Stimulated activated CD4-positive, alpha-beta T cell treated with anti-CD3 and anti-CD28 coated beads, TNF-alpha, amount 100 ng/mL, for 4 hours (primary cell): ENCODE measurements around the gene LTBP3.

Source experiments
- DNase-seq, 3 experiments: peaks; one replicate each; pipeline ENCODE4 v3.0.0-alpha.2; 2020; ENCODE audit warnings: low read depth in 3 of 3

LTBP3 gene

DNA sequence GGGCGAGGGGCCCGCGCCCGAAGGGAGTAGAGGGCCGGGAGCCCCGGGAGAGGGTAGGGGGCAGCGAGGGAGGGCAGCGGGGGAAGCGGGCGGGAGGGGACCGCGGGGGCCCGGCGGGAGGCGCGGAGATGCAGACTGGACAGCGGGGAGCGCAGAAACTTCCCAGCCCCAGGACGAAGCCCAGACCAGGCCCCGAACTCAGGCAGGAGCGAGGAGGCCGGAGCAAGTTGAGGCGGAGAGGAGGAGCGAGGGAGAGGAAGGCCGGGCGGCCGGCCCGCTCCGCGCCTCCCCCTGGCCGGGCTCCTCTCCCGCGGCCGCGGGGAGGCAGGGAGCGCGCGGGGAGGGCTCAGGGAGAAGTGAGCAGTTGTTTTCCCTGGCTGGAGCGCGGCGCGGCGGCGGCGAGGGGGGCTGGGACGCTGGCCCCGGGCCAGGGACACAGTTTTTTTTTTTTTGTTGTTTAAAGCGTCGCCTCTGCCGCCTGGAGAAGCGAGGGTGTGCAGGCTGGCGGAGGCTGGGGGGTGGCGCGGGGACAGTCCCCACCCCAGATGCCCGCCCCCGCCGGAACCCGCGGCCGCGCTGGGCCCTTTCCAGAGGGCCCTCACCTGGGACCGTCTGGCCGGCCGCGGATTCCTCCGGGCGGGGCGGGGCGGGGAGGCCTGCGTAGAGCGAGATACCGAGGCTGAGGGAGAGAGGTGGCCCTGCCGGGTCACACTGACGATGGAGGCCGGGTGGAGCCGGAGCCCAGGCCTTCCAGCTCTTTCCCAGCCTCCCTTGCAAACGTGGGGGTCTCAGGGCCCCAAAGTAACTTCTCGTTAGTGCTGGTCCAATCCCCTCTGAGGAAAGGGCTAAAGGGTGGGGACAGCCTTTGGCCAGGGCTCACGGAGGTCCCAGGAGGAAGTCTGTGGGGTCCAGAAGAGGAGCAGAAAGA, at the start of gene LTBP3:
Gene LTBP3, minus strand, starts transcription at position 358 of the 928 bp plus-strand sequence. CDS start 400 bp downstream, outside the sequence.
- no peak for DNase-seq

DNA sequence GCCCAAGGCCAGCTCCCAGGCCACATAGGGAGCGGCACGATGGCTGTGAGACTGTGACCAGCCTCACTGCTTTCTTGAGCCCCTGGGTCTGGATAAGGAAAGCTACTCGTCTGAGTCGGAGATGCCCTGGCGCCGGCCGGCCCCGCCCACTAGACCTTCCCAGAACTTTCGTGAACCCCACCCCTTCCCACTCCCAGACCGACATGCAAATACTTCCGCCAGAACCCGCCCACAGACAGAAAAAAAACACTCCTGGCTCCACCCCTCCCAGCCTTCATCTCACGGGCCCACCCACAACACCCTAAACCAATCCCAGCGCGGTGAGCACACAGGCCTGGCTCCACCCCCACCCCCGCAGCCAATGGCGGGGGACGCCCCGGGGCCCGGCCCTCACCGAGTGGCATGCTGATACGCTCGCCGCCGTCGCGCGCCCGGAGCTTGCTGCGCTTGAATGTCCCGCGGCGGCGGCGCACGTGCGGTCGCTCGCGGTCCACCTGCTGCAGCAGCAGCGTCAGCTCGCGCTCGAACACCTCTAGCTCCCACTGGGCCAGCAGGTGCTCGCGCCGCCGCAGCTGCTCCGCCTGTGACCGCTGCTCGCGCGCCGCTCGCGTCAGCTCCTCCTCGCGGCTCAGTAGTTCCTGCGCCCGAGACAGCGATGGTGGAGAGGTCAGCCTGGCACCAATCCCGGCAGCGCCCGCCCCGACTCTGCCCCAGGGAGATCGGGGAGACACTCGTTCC, 48.9 kb upstream of the LTBP3 start:
- DNase-seq: no peak

DNA sequence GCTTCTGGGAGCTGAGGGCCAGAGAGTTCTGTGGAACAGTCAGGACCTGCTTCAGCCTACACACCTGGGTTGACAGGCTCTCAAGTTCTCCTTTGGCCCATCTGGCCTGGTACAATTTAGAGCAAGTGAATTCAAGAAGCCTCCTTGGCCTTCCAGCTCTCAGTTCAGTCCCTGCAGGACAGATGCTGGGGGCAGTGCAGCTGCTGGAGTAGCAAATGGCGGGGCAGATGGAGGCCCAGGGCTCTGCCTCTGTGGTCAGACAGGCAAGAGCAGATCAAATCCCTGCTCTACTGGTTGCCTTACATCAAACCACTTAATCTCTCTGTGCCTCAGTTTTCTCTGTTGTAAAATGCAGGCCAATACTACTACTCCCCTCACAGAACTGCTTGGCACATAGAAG, 46.1 kb upstream of the LTBP3 start:
- DNase-seq: no peak

DNA sequence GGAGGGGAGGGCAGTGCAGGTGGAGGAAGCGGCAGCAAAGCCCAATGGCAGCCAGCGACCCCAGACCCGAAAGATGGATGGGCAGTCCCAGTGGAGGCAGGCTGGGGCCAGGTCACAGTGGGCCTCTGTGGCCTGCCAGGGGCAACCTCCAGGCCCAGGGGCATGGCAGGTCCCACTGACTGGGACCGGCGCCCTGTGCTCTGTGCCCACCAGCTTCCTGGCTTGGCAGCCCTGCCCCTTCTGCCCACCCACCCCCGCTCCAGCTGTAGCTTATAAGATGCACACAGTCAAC, 41.7 kb upstream of the LTBP3 start:
- DNase-seq: no peak

DNA sequence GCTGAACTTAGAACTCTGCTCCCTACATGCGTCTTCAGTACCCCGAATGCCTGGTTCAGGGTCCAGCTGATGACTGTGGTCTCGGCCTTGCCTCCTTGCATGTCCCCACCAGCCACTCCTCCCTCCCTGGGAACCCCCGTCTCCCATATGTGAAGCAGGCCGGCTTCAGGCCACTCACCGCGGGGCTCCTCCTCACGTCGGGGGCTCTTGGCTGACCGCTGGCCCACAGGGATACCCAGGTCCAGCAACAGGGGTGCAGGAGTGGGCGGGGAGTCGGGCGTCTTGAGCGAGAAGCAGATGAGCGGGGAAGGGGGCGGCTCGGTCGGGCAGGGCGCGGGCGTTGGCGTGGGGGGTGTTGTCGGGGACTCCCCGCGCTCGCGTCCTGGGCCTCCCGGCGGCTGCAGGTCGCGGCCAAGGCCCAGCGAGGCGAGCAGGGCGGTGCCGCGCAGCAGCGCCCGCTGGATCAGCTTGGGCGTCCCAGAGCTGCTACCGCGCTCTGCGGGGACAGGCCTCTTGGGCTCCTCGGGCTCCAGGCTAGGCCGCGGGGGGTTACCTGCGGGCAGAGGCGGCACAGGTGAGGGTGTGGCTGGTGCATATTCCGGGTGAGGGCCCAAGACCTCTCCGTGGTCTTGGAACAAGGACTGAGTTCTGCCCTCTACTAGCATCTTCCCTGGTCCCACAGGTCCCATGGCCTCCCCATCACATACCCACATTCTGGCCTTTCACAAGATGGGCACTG, 41.2 kb upstream of the LTBP3 start:
- no peak for DNase-seq

DNA sequence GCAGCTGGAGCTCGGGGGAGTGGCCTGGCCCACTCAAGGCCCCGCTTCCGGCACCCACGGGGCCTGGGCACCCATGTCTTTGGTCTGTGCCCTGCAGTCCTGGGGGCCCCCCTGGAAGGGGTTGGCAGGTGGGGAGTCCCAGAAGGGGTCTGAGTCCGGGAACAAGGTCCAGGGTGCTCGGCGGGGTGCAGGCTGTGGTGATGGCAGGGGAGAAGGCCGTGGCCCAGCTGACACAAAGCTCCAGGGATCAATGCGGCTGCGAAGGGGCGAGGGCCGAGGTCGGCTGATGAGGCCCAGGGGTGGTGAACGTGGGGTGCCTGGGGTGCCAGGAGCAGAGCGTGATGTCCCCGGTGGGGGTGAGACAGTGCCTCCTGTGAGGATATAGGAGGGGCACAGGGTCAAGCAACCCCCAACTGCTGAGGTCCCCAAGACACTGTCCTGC, 40.1 kb upstream of the LTBP3 start:
- no peak for DNase-seq

DNA sequence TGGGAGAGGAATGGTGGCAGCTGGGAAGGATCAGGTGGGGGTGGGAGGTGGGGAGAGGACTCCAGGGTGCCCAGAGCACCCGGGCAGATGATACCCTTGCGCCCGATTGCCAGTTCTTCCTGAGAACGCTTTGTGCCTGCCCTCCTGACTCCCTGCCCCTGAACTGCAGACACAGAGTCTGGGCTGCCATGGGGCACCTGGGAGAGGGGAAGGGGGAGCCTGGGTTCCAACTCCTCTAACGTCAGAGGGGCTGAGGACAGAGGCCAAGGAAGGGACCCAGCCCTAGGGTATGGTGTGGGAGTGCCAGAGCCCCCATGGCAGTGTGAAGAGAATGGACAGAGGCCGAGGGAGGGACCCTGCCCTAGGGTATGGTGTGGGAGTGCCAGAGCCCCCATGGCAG, 38.4 kb upstream of the LTBP3 start:
- DNase-seq: no peak

DNA sequence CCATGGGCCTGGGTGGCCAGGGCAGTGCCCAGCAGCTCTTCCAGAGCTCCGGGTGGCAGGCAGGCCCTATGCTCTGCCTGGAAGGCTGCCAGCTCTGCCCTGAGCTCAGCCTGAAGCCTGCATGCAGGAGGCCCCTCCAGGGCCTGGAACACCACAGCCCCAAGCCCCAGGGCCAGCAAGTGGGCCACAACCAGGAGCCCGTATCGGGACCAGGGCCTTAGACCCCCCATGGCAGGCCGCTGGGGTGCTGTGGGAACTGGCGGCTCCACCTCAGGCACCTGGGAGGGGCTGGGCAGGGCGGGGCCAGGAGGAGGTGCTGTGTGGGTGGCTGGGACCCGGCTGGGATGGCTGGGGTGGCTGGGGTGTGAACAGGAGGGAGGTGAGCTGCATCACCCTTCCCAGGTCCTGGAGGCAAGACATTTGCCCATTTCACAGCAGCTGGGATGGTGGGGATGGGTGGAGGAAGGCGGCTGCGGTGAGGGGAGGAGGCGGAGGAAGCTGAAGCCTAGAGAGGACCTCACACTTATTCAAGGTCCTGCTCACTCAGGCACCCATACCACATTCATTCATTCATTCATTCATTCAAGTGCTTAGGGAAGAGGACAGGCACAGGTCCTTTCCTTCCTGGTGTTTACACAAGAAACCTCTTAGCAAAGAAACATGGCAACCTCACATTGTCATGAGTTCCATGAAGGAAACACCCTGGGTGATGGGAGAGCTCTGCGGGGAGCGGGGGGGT, 37.6 kb upstream of the LTBP3 start, which contains the start of gene KCNK7:
Gene KCNK7, minus strand, starts transcription at position 258 of the 739 bp plus-strand sequence. Its CDS starts 28 bp downstream, at position 230.
- DNase-seq: no peak

DNA sequence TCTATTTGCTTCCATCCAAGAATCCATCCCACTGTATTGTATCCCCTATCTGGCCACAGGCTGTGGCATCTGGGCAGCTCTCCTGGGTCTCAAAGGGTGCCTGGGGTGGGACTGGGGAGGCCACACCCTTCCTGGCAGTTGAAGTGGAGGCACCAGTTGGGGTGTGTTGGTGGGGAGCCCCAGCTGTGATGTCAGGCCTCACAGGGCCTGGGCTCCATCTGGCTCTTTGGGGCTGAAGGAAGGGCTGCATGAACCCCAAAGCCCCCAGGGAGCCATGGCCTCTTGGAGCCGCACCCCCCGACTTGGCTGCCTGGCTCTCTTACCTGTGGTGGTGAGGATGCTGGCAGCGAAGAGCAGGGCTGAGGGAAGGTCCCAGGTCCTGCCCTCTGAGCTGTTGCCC, 37.0 kb upstream of the LTBP3 start:
- no peak for DNase-seq

DNA sequence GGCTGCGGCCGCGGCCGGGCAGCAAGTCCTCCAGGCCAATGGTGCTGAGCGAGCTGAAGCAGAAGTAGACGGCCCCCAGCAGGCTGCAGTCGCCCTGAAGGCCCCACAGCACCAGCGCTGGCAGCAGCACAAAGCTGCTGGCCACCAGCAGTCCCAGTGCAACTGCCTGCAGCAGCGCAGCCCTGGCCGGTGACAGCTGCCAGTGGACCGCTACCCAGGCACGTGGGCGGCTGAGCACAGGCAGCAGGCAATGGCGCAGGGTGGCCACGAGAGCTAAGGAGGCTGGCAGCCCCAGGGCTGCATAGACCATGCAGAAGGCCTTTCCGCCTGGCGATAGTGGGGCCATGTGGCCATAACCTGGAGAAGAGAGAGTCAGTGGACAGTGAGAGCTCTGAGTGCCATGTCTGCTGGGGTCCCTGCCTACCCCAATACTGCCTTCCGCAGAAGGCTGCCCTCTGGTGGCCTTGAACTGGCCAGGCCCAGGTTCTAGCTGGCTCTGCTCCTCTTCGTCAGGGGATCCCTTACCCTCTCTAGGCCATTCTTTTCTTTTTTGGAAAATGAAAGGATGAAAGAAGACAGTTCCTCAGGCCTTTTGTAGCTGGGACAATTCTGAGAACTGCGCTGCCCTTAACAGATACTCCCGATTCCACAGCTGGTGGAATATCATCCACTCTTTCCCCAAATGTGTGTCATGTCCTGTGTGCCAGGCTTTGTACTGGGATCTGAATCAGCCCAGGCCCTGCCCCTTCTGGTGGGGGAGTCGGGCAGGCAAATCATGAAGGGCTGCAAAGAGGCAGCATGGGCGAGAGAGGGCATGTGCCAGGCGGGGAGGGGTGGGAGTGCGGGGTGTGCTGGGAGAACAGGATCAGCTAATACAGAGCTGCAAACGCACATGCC, 35.6 kb upstream of the LTBP3 start:
- DNase-seq: no peak

DNA sequence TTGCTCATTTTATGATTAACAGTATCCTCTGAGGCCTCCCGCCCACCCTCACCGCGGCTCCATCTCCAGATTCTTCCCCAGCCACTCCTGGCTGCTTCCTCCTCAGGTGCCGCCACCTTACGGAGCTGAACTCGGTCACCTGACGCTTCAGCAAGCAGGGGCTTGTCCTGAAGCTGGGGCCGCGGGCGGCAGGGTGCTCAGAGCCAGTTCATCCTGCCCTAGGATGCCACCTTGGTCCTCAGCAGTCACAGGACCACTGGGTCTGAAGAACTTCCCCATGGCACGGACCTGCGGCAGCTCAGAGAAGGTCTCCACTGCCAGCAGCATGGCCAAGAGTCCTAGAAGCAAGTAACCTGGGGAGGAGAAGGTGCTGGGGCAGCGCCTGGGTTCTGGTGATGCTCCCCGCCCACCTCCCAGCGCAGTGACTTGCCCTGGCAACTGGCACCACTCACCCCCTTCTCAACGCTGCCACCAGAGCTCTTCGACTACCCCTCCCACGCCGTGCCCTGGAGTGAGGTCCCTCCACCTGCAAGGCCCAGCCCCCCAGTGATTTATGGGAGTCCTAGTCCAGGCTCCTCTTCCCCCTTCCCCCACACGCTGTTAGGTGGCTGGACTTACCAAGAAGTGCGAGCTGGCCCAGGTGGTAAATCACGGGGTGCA, 34.8 kb upstream of the LTBP3 start:
- DNase-seq: no peak

DNA sequence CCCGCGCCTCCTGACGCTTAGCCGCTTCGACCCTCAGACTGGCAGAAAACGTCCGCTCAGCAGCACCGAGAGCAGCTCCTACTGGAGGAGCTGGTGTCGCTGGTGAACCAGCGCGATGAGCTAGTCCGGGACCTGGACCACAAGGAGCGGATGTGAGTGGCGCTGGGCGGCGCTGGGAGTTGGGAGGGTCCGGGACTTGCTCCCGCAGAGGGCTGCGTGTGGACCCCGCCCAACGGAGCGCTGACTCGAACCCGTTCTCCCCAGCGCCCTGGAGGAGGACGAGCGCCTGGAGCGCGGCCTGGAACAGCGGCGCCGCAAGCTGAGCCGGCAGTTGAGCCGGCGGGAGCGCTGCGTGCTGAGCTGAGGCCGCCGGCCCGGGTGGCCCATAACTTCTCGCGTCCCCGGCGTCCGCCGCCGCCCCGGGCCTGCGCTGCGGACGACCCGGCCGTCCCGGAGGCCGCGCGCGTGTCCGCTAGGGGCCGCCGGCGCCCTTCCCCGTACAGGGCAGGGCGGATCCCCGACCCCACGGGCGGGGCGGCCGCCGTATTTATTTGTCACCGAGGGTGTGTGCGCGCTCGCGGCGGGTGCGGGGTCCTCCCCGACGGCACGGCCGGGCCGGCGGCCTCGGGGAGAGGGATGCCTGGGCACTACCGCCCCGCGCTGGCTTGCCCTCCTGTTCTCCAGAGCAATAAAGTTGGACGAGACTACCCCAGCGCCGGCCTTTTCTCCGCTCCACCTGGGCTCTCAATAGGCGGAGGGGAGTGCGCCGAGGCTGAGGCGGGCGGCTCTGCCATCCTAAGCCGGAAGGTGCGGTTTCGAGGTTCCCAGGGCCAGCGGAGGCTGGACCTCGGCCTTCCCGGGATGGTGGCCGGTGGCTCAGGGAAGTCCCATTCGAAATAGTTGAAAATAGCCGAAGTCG, 34.0 kb upstream of the LTBP3 start:
- DNase-seq: no peak

DNA sequence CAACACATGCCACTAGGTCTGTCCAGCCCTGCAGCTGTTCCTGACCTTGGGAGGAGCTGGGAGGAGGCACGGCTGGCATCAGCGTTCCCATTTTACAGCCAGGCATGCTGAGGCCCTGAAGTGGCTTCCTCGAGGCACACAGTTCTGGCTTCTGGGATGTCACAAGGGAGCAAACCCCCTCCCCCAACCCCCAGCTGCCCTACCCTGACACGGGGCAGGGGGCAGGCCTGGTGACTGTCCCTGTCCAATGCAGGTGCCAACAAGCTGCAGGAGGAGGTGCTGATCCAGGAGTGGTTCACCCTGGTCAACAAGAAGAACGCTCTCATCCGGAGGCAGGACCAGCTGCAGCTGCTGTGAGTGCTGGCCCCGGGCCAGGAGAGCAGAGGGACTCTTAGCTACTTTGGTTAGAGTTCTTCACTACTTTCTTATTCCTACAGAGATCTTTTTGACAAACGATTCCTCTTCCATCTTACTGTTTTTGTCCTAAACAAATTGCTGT, 32.1 kb upstream of the LTBP3 start:
- no peak for DNase-seq

DNA sequence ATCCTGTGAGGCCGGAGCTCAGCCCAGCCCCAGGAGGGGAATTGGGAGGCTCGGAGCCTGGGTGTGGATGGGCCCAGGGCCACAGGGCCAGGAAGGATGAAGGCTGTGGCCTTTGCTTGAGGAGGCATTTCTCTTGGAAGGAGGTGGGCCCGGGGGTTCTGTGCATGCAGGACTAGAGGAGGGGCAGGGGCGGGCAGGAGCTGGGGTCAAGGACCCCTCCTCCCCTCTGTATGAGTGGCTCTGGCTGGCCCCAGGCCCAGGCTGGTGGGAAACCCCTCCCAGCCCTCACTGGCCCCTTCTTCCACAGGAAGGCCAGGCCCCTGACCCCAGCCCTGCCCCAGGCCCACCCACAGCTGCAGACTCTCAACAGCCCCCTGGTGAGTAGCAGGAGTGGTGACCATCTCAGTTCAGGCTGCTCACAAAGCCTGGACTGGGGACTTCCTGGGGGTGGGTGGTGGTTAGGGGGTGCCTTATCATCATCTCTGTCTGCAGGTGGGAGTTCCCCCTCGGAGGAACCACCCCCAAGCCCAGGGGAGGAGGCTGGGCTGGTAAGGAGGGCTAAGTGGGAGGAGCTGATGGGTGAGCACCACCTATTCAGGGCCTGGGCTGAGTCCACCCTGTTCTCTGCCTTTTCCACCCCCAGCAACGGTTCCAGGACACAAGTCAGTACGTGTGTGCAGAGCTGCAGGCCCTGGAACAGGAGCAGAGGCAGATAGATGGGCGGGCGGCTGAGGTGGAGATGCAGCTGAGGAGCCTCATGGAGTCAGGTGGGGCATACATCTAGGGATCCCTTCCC, 31.5 kb upstream of the LTBP3 start:
- no peak for DNase-seq

DNA sequence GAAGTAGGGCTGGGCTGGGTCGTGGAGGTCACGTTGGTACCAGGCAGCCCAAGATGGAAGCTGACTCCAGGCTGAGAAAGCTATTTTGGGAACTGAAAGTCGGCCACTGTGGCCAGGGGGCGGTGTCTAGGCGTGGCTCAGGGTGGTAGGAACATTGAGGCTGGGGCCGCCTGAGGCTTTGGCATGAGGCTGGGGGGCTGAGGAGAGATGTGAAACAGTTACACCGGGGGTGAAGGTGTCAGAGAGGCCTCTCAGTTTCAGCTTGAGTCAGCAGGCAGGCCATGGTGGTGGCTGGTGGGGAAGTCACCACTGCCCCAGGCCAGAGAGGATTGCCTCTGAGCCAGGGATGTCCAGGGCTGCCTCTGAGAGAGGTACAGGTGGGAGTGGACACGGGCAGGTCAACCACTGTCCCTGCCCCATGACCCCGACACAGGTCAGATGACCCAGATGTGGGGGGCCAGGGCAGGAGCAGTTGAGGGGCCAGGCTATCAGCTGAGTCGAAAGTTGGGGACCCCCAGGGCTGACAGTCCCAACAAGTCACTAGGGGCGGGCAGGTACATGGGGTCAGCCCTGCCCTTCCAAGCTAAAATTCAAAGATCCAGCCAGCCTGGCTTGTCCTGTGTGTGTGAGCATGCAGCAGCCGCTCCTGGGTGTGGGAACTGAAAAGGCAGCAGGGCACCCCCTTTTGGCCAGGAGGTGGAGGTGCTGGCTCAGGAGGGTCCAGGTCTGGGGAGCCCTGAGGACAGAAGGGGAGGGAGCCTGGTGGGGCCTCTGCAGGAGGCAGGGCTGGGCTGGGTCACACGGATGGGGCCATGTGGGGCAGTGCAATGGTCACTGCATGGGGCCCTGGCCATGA, 30.3 kb upstream of the LTBP3 start:
- peak in 2 of 3 experiments; percentile 58 to 59 for DNase-seq

DNA sequence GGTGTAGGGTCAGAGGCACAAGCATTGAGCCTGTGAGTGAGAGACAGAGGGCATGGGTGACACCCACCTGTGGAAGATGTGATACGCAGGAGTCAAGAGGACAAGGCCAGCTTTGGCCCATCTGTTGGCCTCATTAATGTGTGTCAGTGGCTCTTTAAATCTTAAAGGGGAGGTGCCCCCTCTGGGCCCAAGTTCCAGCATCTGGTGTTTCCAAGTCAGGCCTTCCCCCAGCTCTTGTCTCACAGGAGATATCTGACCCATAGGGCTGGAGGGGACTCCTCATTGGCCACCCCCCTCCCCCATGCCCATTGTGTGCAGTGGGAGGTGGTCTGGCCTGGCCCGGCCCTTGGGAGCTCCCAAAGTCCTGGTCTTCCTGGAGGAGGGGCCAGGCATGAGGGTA, 28.5 kb upstream of the LTBP3 start:
- DNase-seq: no peak

DNA sequence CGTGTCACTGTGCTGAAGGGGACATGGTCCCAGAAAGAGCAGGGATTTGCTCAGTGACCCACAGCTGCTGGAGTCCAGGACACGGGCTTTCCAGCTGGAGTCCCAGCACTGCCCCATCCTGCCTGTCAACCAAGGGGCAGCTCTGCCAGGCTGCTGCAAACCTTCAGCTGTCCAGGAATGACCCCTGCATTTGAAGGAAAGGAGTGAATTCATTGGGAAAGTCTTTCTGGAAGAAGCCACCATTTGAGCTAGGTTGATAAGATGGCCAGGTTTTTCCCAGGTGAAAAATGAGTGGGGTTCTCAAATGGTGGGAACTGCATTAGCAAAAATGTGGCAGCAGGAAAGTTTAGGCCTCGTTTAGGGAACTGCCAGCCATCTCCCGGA, 28.1 kb upstream of the LTBP3 start:
- DNase-seq: no peak
